ENCODE results near the gene RAPGEF4. TPM values are rescaled to one million over a fixed set of nuclear protein-coding genes. Genes with fewer than 3 reads are reported as not detected.

The RAPGEF4 gene
- total RNA-seq, 2 experiments from 2014 or later: 0.33 to 0.72 TPM

- Mint-ChIP-seq H3K4me1 (no peaks in the 10 kb centered on the region), H3K36me3 (no peaks in the 10 kb centered on the region), H3K27ac (no peak overlapping the region), H3K4me3 (no peak overlapping the region), H3K9me3 (no peaks in the 10 kb centered on the region), H3K27me3 (no peaks in the 10 kb centered on the region)
- no peak for DNase-seq
These were observed 108.5 kb downstream of the RAPGEF4 start for GRCh38 chr2:172843902-172844715.

GRCh38 chr2:172845028-172845630 lies 109.5 kb downstream of the RAPGEF4 start:
- DNase-seq: no peak
- H3K27ac Mint-ChIP-seq: no peak overlapping the region
- no peaks in the 10 kb centered on the region for H3K27me3 Mint-ChIP-seq
- no peaks in the 10 kb centered on the region for H3K4me1 Mint-ChIP-seq
- H3K36me3 Mint-ChIP-seq: no peaks in the 10 kb centered on the region
- H3K4me3 Mint-ChIP-seq: no peak overlapping the region
- no peaks in the 10 kb centered on the region for H3K9me3 Mint-ChIP-seq

- DNase-seq: no peak
- H3K4me3 Mint-ChIP-seq: no peak overlapping the region
- no peaks in the 10 kb centered on the region for H3K36me3 Mint-ChIP-seq
- H3K27ac Mint-ChIP-seq: no peak overlapping the region
- peaks cover 3% of the 10 kb centered on the region for H3K27me3 Mint-ChIP-seq
- no peaks in the 10 kb centered on the region for H3K4me1 Mint-ChIP-seq
- peaks cover 5% of the 10 kb centered on the region for H3K9me3 Mint-ChIP-seq
These were observed 110.9 kb downstream of the RAPGEF4 start for GRCh38 chr2:172846551-172846950.

- Mint-ChIP-seq H3K9me3 (peaks cover 6% of the 10 kb centered on the region), H3K4me1 (no peaks in the 10 kb centered on the region), H3K27me3 (peaks cover 3% of the 10 kb centered on the region), H3K36me3 (no peaks in the 10 kb centered on the region), H3K4me3 (no peak overlapping the region), H3K27ac (no peak overlapping the region)
- no peak for DNase-seq
These were observed 111.5 kb downstream of the RAPGEF4 start for GRCh38 chr2:172847188-172847587.

GRCh38 chr2:172848519-172848918 lies 112.9 kb downstream of the RAPGEF4 start:
- Mint-ChIP-seq H3K27ac (no peak overlapping the region), H3K4me3 (no peak overlapping the region), H3K27me3 (peaks cover 3% of the 10 kb centered on the region), H3K9me3 (peaks cover 6% of the 10 kb centered on the region), H3K36me3 (no peaks in the 10 kb centered on the region), H3K4me1 (no peaks in the 10 kb centered on the region)
- DNase-seq: no peak

- Mint-ChIP-seq H3K9me3 (peaks cover 6% of the 10 kb centered on the region), H3K27me3 (peaks cover 3% of the 10 kb centered on the region), H3K36me3 (no peaks in the 10 kb centered on the region), H3K27ac (no peak overlapping the region), H3K4me3 (no peak overlapping the region), H3K4me1 (no peaks in the 10 kb centered on the region)
- no peak for DNase-seq
These were observed 114.0 kb downstream of the RAPGEF4 start for GRCh38 chr2:172849519-172850217.

- Mint-ChIP-seq H3K4me1 (no peaks in the 10 kb centered on the region), H3K4me3 (no peak overlapping the region), H3K27ac (no peak overlapping the region), H3K36me3 (no peaks in the 10 kb centered on the region), H3K9me3 (peaks cover 6% of the 10 kb centered on the region), H3K27me3 (peaks cover 19% of the 10 kb centered on the region)
- no peak for DNase-seq
These were observed 119.9 kb downstream of the RAPGEF4 start for GRCh38 chr2:172855588-172855987.

GRCh38 chr2:172856606-172857005 lies 121.0 kb downstream of the RAPGEF4 start:
- Mint-ChIP-seq H3K27me3 (peaks cover 16% of the 10 kb centered on the region), H3K36me3 (no peaks in the 10 kb centered on the region), H3K27ac (no peak overlapping the region), H3K9me3 (peaks cover under 1% of the 10 kb centered on the region), H3K4me1 (no peaks in the 10 kb centered on the region), H3K4me3 (no peak overlapping the region)
- no peak for DNase-seq

GRCh38 chr2:172858473-172858745 lies 122.8 kb downstream of the RAPGEF4 start:
- Mint-ChIP-seq H3K36me3 (no peaks in the 10 kb centered on the region), H3K27ac (no peak overlapping the region)

GRCh38 chr2:172859581-172860335 lies 124.1 kb downstream of the RAPGEF4 start:
- Mint-ChIP-seq H3K9me3 (no peaks in the 10 kb centered on the region), H3K4me1 (no peaks in the 10 kb centered on the region), H3K36me3 (no peaks in the 10 kb centered on the region), H3K27ac (no peak overlapping the region), H3K27me3 (peaks cover 20% of the 10 kb centered on the region), H3K4me3 (no peak overlapping the region)
- no peak for DNase-seq

More at GRCh38 chr2:172858473-172858745, 122.8 kb downstream of the RAPGEF4 start:
- no peak for DNase-seq
- Mint-ChIP-seq H3K4me3 (no peak overlapping the region), H3K4me1 (no peaks in the 10 kb centered on the region), H3K9me3 (no peaks in the 10 kb centered on the region), H3K27me3 (peaks cover 20% of the 10 kb centered on the region)

- Mint-ChIP-seq H3K27ac (no peak overlapping the region), H3K4me3 (no peak overlapping the region), H3K9me3 (no peaks in the 10 kb centered on the region), H3K36me3 (no peaks in the 10 kb centered on the region), H3K27me3 (peaks cover 19% of the 10 kb centered on the region), H3K4me1 (no peaks in the 10 kb centered on the region)
- DNase-seq: no peak
These were observed 124.7 kb downstream of the RAPGEF4 start for GRCh38 chr2:172860336-172860707.

- no peak for DNase-seq
- Mint-ChIP-seq H3K27ac (no peak overlapping the region), H3K36me3 (no peaks in the 10 kb centered on the region), H3K27me3 (peaks cover 16% of the 10 kb centered on the region), H3K4me1 (no peaks in the 10 kb centered on the region), H3K4me3 (no peak overlapping the region), H3K9me3 (no peaks in the 10 kb centered on the region)
These were observed 125.5 kb downstream of the RAPGEF4 start for GRCh38 chr2:172861098-172861497.

GRCh38 chr2:172861656-172862476 lies 126.2 kb downstream of the RAPGEF4 start:
- H3K27me3 Mint-ChIP-seq: peaks cover 12% of the 10 kb centered on the region
- no peak overlapping the region for H3K4me3 Mint-ChIP-seq
- no peaks in the 10 kb centered on the region for H3K9me3 Mint-ChIP-seq
- H3K36me3 Mint-ChIP-seq: no peaks in the 10 kb centered on the region
- DNase-seq: no peak
- no peaks in the 10 kb centered on the region for H3K4me1 Mint-ChIP-seq
- no peak overlapping the region for H3K27ac Mint-ChIP-seq

GRCh38 chr2:172863341-172863740 lies 127.7 kb downstream of the RAPGEF4 start:
- no peak overlapping the region for H3K27ac Mint-ChIP-seq
- no peak for DNase-seq
- no peaks in the 10 kb centered on the region for H3K36me3 Mint-ChIP-seq
- no peaks in the 10 kb centered on the region for H3K4me1 Mint-ChIP-seq
- H3K9me3 Mint-ChIP-seq: no peaks in the 10 kb centered on the region
- H3K4me3 Mint-ChIP-seq: no peak overlapping the region
- H3K27me3 Mint-ChIP-seq: peaks cover 9% of the 10 kb centered on the region

All from activated naive CD8-positive, alpha-beta T cell treated with anti-CD3 and anti-CD28 coated beads for 36 hours (primary cell).